Nucleus accumbens (tissue), 56 donors: Measurements from ENCODE around the gene USP30.

Source experiments
- DNase-seq, 56 donors: peaks; one replicate each; lab custom pipeline; 2025; lab: John Stamatoyannopoulos, UW

Gene USP30

DNA sequence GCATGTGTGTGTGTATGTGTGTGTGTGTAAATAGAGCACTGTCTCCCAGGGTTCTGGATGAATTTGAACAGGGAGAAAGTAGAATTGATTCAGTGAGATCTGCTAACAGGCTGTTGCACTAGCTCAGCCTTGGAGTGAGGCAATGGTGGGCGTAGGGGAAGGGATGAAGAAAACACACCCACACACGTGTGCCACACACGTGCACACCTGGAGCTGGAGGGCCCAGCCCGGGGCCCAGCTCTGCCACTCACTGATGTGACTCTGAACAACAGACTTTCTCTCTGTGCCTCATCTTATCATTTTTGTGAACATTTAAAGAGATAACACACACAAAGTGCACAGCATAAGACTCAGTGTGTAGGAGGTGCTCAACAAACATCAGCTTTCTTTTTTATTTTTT lies 68.2 kb downstream of the USP30 start:
- DNase-seq, result no peak

DNA sequence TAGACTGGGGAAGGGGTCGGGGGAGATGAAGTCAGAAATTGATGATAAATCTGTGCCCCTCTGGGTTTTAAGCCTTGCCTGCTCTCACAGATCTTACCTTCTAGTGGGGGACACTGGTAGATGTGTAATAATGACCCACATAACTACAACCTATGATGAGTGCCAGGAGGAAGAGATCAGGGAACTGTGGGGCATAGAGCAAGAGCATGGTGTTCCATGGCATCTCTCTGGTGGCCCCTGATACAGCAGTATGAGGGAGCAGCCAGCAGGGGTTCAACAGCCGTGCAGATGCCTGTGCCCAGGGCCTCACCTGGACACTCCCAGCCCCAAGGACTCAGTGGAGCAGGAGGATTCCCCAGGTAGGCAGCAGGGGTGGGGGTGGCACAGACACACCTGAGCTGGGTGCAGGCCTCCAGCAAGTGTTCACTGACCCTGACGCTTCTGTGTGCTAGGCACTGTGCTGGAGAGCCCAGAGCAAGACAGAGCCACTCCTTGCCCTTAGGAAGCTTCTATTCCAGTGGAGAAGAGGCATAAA lies 69.0 kb downstream of the USP30 start:
- DNase-seq, result no peak

DNA sequence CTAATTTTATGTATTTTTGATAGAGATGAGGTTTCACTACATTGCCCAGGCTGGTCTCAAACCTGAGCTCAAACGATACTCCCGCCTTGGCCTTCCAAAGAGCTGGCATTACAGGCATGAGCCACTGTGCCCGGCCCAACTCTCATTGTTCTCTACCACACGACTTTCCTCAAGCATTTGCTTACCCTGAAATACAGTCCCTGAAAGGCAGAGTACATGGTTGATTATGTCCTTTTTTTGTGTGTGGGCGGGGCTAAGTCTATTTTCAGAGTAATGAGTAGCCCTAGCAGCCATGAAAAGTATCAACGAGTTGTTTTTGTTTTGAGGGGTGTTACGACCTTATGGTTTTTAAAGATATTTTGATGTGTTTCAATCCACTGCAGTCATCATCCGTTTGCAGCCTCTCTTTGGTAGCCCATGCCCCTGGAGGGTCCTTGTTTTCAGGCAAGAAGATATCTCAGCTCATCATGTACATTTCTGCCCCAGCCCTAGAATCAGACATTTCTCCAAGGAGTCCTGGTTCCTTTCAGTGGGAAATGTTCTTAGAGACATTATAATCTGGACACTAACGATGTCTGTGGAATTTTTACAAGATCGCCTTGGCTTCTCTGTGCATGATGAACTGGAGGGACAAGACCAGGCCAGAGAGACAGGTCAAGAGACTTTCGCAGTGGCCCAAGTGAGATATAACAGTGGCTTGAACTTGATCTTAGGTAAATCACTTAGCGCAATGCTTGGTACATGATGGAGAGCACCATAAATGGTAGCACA lies 72.7 kb downstream of the USP30 start:
- no peak for DNase-seq

DNA sequence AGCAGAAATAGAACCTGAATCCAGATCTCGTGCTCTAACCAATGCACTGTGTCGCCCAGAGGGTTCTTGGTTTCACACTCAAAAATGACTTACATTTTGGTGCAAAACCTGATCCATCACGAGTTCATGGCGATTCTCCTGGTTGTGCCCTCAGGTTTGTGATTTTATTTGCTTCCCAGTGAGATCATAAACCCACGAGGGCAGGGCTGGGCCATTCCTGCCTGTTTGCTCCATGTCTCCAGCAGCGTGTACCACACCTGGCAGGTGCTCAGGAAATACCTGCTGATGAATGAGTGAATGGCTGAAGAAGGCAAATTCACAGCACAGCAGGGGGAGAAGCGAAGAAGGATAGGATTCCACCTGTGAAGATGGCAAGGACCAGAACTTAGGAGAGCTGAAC lies 73.4 kb downstream of the USP30 start:
- DNase-seq, result no peak

DNA sequence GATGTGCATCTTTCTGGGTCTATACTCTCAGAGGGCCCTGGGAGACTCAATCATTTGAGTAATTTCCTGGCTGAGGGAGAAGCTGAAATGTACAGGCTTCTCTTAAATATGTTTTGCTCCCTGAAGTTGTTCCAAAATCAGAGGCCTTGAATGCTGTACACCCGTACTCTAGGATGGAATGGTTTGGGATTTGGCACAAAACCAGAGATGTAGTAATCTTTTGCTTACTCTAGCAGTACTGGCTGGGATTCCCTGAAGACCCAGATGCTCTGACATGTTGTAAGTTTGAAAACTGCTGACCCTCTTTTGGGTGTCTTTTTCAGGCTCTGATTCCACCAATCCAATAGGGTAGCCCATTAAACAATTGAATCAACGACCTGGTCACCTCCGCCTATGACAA lies 74.4 kb downstream of the USP30 start:
- no peak for DNase-seq

DNA sequence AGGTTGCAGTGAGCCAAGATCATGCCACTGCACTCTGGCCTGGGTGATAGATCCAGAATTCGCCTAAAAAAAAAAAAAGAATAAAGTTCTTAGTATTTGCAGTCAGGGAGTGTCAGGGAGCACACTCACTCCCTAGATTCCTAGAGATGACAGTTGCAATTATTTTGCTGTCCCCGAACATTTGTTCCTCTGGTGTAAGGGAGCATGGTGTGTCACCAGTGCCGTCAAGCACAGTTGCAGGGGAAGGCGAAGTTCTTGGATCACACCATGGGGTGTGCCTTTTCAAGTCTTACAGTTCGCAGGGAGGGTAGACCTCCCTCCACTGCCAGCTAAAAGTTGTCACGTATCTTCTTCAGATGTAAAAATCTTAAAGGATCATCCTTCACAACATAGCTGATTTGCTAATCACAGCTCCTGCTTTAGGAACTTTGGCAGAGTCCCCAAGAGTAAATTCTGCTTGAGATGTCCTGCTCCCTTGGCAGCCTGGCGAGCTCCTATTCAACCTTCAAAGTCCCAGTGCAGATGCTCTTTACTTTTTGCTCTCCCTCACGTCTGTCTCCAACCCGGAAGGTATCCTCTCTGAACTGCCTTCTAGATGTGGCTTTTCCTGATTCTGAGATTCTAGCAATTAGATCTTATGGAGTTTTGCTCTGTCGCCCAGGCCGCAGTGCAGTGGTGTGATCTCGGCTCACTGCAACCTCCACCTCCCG lies 75.3 kb downstream of the USP30 start:
- DNase-seq, result no peak

DNA sequence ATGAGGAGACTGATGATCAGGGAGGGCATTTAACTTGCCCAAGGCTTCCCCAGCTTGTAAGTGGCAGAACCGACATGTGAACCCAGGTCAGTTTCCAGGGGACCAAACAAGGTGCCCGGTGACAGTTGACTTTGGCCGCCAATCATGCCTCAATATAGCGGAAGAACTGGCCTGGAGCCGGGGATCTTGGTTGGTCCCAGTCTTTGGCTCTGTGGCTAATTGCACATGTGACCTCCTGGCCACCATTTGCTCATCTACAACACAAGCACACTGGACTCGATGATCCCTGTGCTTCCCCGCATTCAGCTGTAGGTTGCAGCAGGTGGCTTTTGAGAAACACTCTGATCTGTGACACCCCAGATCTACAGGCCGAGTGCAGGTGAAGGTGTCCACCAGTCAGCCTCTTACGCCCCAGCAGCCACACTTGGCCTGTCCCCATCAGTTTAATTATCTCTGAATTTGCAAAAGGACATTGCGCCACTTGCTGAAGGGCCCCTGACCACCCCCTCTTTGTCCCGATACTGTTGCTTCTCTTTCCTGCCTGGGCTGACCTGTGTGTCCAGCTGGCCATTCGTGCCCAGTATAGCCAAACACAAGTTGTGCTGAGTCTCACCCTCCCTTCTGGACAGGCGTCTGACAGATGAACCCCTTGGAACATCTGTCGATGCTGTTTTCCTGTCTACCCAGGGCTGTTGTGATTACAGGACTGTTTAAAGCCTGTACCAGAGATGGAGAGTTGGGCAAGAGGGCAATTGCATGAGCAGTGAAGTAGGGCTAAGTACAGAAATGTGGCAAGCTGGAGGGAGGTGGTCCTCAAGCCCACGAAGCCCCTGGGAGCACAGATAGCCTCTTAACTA lies 78.1 kb downstream of the USP30 start:
- no peak for DNase-seq

DNA sequence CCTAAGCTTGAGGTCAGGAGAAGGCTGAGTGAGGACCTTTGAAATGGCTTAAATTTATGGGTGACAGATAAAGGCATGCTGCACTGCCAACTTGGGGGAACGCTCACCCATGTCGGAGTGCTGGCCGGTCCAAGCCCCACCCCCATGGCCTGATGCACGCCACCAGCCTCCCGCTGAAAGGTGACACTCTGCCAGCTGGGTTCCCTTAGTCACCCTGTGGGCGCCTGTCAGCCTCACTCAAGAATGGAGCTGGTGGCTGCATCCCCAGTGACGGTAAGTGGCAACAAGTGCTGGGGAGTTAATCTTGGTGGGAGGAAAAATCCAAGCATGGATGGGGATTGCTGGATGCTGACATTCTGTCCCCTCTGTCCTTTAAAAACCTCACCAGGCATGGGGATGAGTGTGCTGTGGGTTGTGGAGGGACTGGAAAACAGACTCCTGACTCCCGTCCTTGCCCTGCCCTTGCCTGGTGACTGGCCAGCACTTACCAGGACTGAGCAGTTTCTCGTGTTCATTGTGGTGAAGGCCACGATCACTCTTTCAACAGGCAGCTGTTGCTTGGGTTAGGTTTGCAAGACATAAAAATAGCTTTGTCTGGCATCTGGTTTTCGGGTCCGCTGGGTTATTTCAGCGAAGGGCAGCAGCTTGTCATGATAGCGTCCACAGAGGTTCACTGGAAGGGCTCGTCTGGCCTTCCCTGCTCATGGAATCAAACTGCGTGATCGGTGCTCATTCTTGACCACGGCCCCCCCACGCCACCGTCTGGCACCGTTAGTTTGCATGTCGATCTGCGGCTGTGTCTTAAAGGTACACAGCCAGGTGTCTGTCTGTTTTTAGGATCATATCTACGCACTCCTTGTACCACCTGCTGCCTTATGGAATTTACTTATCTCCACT lies 79.0 kb downstream of the USP30 start:
- DNase-seq, result peak in 12 of 56 donors; percentile 10 to 55 (median 18)

DNA sequence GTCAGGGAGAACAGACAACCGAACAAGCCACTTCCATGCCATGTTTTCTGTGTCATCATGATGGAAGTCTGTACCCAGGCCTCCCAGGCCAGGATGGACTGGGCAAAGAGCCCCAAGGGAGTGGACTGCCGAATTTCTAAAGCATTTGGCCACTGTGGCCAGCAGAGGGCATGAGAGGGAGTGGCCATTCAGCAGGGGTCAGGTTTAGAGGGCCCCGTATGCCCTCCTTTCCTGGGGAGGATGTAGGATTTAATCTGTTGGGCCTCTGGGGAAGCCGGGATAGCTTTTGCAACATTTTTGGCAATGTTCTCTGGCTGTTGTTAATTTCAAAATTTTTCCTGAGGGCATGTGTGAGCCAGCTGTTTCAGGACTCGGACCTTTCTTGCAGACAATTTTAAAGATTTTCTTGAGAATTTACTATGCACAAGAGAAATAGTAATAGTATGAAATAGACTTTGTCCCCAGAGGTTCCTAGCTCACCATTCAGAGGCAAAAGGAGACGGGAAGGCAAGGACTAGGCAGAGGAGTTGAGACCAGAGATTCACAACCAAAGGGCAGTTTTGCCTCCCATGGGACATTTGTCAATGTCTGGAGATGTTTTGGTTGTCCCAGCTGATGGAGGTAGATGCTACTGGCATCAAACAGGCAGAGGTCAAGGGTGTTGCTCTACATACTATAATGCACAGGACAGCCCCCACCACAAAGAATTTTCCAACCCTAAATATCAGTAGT lies 82.0 kb downstream of the USP30 start:
- peak in 7 of 56 donors; percentile 4 to 25 (median 10) for DNase-seq

DNA sequence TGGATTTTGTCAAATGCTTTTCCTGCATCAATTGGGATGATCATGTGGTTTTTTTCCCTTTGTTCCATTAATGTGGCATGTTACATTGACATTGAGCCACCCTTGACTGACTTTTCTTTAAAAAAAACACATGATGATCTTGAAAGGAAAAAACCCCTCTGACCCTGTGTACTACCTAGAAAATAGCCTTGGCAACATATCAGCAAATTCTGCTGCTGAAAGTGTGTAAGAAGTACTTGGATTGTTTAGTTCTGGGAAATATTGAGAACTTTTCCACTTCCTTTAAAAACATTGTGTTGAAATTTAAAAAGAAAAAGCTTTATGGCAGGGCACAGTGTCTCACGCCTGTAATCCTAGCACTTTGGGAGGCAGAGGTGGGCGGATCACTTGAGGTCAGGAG lies 84.7 kb downstream of the USP30 start:
- no peak for DNase-seq
